Lung (tissue), 12 donors: ENCODE measurements around the gene ANKRD40. TPM values are rescaled to one million over a fixed set of nuclear protein-coding genes. Genes with fewer than 3 reads are reported as not detected.

Source experiments
- ATAC-seq: fragments of 200-7000 bp; cut with Tn5 transposase; one replicate; pipeline ENCODE4 v1.9.1; 2020; ENCODE audit warnings: moderate number of reproducible peaks; ENCODE audit not compliant: insufficient read depth, low FRiP score
- DNase-seq, 3 donors: peaks; one replicate each; pipeline ENCODE4 v3.0.0-alpha.2; 2013 to 2017
- H3K27ac ChIP-seq, 2 donors: one replicate each; pipeline ENCODE4 v1.5.1; 2013; ENCODE audit warnings: mild to moderate bottlenecking in 2 of 2, moderate library complexity in 2 of 2, control low read depth in 1 of 2, inconsistent platforms in 1 of 2, low read depth in 1 of 2, low read length in 1 of 2
- H3K27me3 ChIP-seq, 3 donors: one replicate each; pipeline ENCODE4 v1.5.1; 2013; ENCODE audit warnings: low read length in 2 of 3; ENCODE audit not compliant: control insufficient read depth in 3 of 3, insufficient read depth in 3 of 3
- H3K36me3 ChIP-seq, 4 donors: one replicate each; pipeline ENCODE4 v1.5.1; 2013; ENCODE audit warnings: low read length in 4 of 4, mild to moderate bottlenecking in 1 of 4, moderate library complexity in 1 of 4; ENCODE audit not compliant: control insufficient read depth in 4 of 4, insufficient read depth in 4 of 4
- H3K4me1 ChIP-seq, 5 donors: one replicate each; pipeline ENCODE4 v1.5.1; 2013; ENCODE audit warnings: low read length in 5 of 5, mild to moderate bottlenecking in 2 of 5, moderate library complexity in 1 of 5; ENCODE audit not compliant: control insufficient read depth in 5 of 5, insufficient read depth in 5 of 5
- H3K4me3 ChIP-seq: one replicate; pipeline ENCODE4 v1.5.1; 2013; ENCODE audit warnings: mild to moderate bottlenecking, control low read depth, moderate library complexity
- H3K9ac ChIP-seq, 2 donors: one replicate each; pipeline ENCODE4 v1.5.1; 2013; ENCODE audit warnings: low read length in 2 of 2, control low read depth in 1 of 2; ENCODE audit not compliant: insufficient read depth in 1 of 2
- H3K9me3 ChIP-seq, 4 donors: one replicate each; pipeline ENCODE4 v1.5.1; 2013; ENCODE audit warnings: low read length in 3 of 4, mild to moderate bottlenecking in 1 of 4, moderate library complexity in 1 of 4; ENCODE audit not compliant: control insufficient read depth in 4 of 4, insufficient read depth in 3 of 4
- WGBS, 2 donors: extraction: QIAGEN DNeasy Blood & Tissue Kit; methylation state at CpG; one replicate each; pipeline ENCODE4 v1.1.7; 2013; 5-methylcytosine and 5-hydroxymethylcytosine counted together
- polyA plus RNA-seq, 2 donors: library from polyadenylated mRNA; stranded (reverse); fragments of 200-250 nt; gene quantifications; one replicate each; pipeline ENCODE4 v1.2.1, GENCODE V29; 2013
- total RNA-seq, 2 donors: library from RNA; depleted of rRNA in 1 of 2; stranded (reverse); fragments of >200 nt in 1 of 2; gene quantifications; one replicate each; pipeline ENCODE4 v1.2.1, GENCODE V29; 2014 to 2021
- TF ChIP-seq, protein P1 (sequence below): IDR thresholded peaks from 2 replicates; pipeline ENCODE4 v1.5.1; 2012; ENCODE audit warnings: mild to moderate bottlenecking; ENCODE audit errors: control extremely low read depth, extremely low read depth
- donor health status: control.
- donor health status: control.
- donor health status: Bipolar disorder and iron deficiency.
- donor health status: healthy.
- donor health status: DM: yes; HTN: yes; CAD: no.

ANKRD40 gene
- total and polyA plus RNA-seq, 4 donors: 14.6 to 38.9 (median 25.1) TPM

DNA sequence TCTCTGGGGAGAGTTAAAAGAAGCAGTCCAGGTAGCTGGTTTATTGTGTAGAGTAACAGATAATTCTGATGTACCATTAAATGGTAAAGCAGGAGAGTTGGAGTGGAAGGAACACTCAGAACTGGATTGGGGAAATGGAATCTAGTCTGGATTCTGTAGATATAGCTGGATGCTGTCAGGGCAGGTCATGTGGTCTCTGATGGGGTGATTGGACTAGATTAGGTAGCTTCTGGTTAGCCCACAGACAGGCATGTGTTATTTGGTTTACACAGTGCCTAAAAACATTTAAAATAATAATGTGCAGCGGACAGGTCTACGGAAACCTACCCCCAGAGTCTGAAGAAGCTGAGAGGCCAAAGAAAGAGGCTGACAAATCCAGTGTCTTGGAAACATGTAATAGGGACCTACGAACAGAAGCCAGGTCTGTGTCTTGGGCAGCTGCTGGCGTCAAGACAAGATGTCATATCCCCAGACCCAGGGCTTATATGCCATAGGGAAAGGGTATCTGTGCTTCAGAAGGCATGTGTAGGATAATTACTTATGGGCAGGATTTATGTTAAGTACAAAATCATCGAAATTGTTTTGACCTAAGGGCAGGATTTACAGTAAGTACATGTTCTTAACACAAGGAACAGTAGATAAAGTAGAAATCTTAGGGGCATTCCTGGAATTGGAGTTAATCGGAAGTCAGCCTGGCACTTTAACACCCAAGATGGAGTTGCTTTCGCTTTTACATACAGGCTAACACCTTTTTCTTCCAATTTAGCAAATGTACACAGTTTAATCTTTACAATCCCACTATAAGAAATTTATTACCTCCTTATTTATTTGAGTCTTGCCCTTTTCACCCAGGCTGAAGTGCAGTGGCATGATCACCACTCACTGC, 24.1 kb upstream of the ANKRD40 start:
- no peak overlapping the region for H3K27ac ChIP-seq
- no peaks in the 10 kb centered on the region for H3K9me3 ChIP-seq
- ATAC-seq (no peak), DNase-seq (no peak)
- no peaks in the 10 kb centered on the region for H3K27me3 ChIP-seq
- no peak overlapping the region for H3K4me3 ChIP-seq
- TF ChIP-seq, protein P1, sequence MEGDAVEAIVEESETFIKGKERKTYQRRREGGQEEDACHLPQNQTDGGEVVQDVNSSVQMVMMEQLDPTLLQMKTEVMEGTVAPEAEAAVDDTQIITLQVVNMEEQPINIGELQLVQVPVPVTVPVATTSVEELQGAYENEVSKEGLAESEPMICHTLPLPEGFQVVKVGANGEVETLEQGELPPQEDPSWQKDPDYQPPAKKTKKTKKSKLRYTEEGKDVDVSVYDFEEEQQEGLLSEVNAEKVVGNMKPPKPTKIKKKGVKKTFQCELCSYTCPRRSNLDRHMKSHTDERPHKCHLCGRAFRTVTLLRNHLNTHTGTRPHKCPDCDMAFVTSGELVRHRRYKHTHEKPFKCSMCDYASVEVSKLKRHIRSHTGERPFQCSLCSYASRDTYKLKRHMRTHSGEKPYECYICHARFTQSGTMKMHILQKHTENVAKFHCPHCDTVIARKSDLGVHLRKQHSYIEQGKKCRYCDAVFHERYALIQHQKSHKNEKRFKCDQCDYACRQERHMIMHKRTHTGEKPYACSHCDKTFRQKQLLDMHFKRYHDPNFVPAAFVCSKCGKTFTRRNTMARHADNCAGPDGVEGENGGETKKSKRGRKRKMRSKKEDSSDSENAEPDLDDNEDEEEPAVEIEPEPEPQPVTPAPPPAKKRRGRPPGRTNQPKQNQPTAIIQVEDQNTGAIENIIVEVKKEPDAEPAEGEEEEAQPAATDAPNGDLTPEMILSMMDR: no peak
- H3K4me1 ChIP-seq: peaks cover 0 to 19% (median 5%) of the 10 kb centered on the region in 5 donors
- WGBS, 2 donors: 73 to 76% methylated on average over 7 of the region's 7 CpGs
- H3K9ac ChIP-seq: no peak overlapping the region
- H3K36me3 ChIP-seq: no peaks in the 10 kb centered on the region

DNA sequence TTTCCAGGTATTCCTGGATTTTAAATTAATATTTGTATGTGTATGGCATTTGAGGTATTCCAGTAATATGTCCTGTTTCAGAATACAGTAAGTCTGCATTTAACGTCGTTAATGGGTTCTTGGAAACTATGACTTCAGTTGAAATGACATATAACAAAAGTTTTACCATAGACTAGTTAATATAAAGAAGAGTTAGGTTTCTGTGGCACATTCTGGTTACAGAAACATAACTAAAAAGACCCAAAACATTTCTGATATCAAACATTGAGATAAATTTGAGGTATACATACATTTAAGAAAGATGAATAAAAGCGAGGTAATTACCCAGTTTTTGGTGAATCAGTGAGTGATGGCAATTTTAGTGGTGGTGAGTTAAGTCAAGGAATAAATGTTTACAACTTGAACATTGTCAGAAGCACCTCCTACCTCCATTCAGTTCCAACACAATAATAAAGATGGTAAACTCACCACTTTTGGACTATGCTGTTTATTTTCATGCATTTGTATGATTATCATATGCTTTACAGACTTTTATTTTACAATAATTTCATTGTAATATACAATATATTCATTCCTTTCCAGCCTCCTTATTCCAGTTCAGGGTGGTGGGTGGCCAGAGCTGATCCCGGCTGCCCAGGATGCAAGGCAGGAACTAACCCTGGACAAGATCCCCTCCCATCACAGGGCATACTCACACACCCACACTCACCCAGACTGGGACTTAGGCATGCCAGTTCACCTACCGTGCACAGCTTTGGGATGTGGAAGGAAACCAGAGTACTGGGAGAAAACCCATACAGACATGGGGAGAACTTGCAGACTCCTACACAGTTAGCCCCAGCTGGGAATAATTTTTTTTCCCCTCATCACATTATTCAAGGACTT, 21.4 kb upstream of the ANKRD40 start:
- no peak for DNase-seq
- Histone ChIP-seq H3K4me3 (no peak overlapping the region), H3K36me3 (no peaks in the 10 kb centered on the region), H3K9me3 (no peaks in the 10 kb centered on the region), H3K4me1 (peaks cover 0 to 33% (median 5%) of the 10 kb centered on the region in 5 donors), H3K9ac (no peak overlapping the region), H3K27ac (no peak overlapping the region), H3K27me3 (no peaks in the 10 kb centered on the region)
- TF ChIP-seq, protein P1: no peak
- ATAC-seq: no peak
- WGBS, 2 donors: 69 to 77% methylated on average over 5 of the region's 5 CpGs

DNA sequence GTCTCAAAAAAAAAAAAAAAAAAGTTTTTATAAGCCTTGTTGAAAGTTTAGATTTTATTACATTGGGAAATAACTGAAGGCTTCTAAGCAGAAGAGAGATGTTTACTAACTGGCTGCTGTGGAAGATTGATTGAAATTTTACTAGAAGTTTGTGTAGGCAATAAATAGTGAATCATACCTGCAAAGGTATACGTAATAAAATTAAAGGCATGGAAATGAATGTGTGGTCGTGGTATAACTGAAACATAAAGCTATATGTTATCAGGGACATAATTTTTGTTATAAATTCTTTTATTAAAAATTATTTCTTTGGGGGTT, 20.4 kb upstream of the ANKRD40 start:
- no peak for ATAC-seq

More for the DNA sequence above, 20.4 kb upstream of the ANKRD40 start:
- Histone ChIP-seq H3K27ac (no peak overlapping the region), H3K36me3 (no peaks in the 10 kb centered on the region), H3K27me3 (no peaks in the 10 kb centered on the region), H3K9ac (no peak overlapping the region), H3K4me1 (peaks cover under 1 to 34% (median 5%) of the 10 kb centered on the region in 5 donors), H3K4me3 (no peak overlapping the region), H3K9me3 (no peaks in the 10 kb centered on the region)
- no peak for DNase-seq
- 92% methylated on average over 2 of the region's 2 CpGs for WGBS, 2 donors
- TF ChIP-seq, protein P1: no peak
